Measurements from ENCODE around the gene RPRML.

The RPRML gene

GRCh38 chr17:46984341-46984740, 5.3 kb upstream of the RPRML start:
- in situ Hi-C loops (cut with MboI; ENCODE audit: low pct_unique_long_range_greater_than_20kb, low sequenced_read_pairs, unreplicated experiment), result no loop called here
- DNase-seq (ENCODE audit: low spot score), result no peak

GRCh38 chr17:46983782-46984181, 4.7 kb upstream of the RPRML start:
- TF ChIP-seq CTCF (IDR thresholded peaks at IDR 0.05; ENCODE audit: extremely low read depth, insufficient read depth, missing control alignments), result no peak
- in situ Hi-C loops (cut with MboI; ENCODE audit: low pct_unique_long_range_greater_than_20kb, low sequenced_read_pairs, unreplicated experiment), result no loop called here
- DNase-seq (ENCODE audit: low spot score), result no peak

More at GRCh38 chr17:46984341-46984740, 5.3 kb upstream of the RPRML start:
- TF ChIP-seq CTCF (IDR thresholded peaks at IDR 0.05; ENCODE audit: extremely low read depth, insufficient read depth, missing control alignments), result no peak

GRCh38 chr17:46982577-46982976, 3.5 kb upstream of the RPRML start:
- no peak for TF ChIP-seq CTCF (IDR thresholded peaks at IDR 0.05; ENCODE audit: extremely low read depth, insufficient read depth, missing control alignments)
- in situ Hi-C loops (cut with MboI; ENCODE audit: low pct_unique_long_range_greater_than_20kb, low sequenced_read_pairs, unreplicated experiment), result no loop called here

GRCh38 chr17:46978489-46979146, 435 bp downstream of the RPRML start:
- in situ Hi-C loops (cut with MboI; ENCODE audit: low pct_unique_long_range_greater_than_20kb, low sequenced_read_pairs, unreplicated experiment), result no loop called here
- peak; percentile 36 for DNase-seq (ENCODE audit: low spot score)
- TF ChIP-seq CTCF (IDR thresholded peaks at IDR 0.05; ENCODE audit: extremely low read depth, insufficient read depth, missing control alignments), result no peak

More at GRCh38 chr17:46982577-46982976, 3.5 kb upstream of the RPRML start:
- DNase-seq (ENCODE audit: low spot score), result no peak

- no peak for DNase-seq (ENCODE audit: low spot score)
- in situ Hi-C loops (cut with MboI; ENCODE audit: low pct_unique_long_range_greater_than_20kb, low sequenced_read_pairs, unreplicated experiment), result no loop called here
- TF ChIP-seq CTCF (IDR thresholded peaks at IDR 0.05; ENCODE audit: extremely low read depth, insufficient read depth, missing control alignments), result no peak
These were observed 1.1 kb downstream of the RPRML start for GRCh38 chr17:46977750-46978488.

GRCh38 chr17:46977348-46977747, 1.7 kb downstream of the RPRML start:
- no peak for DNase-seq (ENCODE audit: low spot score)
- TF ChIP-seq CTCF (IDR thresholded peaks at IDR 0.05; ENCODE audit: extremely low read depth, insufficient read depth, missing control alignments), result no peak
- in situ Hi-C loops (cut with MboI; ENCODE audit: low pct_unique_long_range_greater_than_20kb, low sequenced_read_pairs, unreplicated experiment), result no loop called here

All from GM13977 (cell line).